Raji (cell line): ENCODE results near the gene PDE9A.

Experiments
- POLR2A ChIP-seq: IDR thresholded peaks from 2 replicates; pipeline ENCODE4 v1.6.1; 2011; ENCODE audit warnings: low read depth, low read length, control low read depth; ENCODE audit not compliant: insufficient read depth

PDE9A gene

DNA sequence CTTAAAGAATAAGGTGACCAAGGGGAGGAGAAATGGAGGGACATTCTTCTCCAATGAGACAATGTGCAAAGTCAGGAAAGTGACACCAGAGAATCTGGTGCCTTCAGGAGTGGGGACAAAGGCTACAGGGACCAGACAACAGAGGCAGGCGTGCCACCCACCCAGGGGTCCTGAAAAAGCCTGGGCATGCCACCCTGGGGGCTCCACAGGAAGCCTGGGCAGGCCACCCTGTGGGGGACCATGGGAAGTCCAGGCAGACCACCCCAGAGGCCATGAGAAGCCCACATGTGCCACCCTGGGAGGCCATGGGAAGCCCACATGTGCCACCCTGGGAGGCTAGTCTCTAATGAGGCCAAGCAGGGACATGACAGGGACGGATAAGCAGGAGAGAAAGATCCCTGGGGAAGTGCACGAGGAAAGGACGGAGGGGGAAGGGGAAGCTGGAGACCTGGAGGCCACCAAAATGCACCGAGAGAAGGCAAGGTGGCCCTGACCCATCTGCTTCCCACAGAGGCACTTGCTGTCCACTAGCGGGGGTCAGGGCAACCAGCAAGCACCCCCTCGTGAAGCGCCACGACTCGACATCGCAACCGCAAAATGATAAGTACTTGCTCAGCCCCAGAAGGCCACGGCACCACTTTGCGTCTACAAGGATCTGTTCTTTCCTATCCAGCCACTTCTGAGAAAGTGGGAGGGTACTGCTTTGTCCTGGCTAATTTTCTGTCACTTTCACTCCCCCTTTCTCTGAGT, 7.2 kb upstream of the PDE9A start:
- TF ChIP-seq POLR2A: no peak

DNA sequence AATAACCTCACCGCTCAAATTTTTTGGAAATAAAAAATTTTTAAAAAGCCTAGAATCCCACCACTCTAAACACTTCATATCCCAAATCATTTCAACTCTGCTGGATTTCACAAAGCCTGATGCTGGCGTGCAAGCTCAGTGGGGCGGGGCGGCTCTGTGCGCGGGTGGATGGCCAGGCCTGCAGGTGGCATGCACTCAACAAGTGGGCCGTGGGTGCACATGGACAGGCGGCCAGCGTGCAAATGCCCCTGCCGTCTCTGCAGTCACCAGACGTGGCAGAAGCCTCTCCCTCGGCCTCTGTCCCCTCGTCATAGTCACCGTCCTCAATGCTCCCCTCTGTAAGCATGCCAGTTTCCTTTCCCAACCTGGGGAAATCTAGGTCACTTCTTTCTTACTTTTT, 6.6 kb upstream of the PDE9A start:
- TF ChIP-seq POLR2A: no peak

DNA sequence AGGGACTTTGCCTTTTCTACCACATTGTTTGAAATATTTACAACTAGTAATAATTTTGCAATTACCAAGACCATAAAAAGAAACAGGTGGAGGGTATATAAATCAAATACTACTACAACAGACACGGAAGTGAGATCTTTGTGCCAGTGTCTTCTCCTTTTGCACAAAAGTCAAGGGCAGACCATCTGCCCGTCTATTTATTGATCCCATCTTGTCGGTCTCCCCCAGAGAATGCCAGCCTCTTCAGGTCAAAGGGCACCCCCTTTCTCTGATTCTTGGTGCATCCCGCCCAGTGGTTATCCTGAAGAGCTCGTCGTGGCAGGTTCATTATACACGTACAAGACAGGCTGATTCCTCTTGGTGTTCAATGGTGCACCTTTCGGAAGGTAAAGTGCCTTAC, 4.8 kb upstream of the PDE9A start:
- TF ChIP-seq POLR2A: no peak

DNA sequence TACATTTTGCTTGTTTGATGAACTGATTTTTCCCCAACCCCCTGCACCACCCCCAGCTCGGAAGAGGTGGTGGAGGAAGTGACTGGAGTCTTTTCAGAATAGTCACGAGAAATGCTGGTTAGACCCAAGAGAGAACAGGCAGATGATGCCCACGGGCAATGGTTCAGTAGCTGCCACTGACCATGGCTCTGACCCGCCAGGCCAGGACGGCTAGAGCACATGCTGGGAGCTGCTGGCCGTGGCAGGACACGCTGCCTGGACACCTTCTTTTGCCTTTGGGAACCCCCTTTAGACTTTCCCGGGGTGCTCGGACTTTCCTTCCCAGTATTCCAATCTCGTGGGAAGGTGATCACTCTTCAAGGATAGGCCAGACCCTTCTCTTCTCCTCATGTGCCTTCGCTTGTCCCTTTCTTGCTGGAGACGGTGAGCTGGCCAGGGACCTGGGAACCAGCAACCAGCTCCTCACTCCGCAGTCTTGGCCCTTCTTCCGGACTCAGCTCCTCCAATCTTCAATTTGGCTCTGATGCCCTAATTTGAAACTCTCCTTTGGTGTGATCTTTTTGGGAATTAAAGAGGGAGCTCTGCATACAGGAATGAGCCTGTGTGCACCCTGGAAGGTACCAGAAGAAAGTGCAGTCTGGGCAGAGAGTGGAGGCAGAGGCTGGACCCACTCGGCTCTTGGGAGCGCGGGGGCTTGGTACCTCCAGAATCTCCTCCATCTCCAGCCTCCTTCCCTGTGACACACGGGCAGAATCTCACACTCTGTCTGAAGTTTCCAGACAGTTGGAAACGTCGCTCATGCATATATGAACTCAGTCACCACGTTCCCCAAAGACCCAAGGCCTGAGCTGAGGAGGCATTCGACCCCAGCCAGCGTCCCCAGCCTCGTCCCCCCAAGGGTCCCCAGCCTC, 4.0 kb upstream of the PDE9A start:
- TF ChIP-seq POLR2A: no peak

DNA sequence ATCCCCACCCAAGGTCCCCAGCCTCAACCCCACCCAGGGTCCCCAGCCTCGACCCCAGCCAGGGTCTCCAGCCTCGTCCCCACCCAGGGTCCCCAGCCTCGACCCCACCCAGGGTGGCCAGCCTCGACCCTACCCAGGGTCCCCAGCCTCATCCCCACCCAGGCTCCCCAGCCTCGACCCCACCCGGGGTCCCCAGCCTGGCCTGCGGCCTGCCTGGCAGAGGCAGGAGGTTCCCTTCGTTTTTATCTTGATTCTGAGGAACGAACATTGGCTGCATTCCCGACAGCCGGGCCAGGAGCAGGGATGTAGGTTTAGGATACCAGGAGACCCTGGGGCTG, 3.4 kb upstream of the PDE9A start:
- no peak for TF ChIP-seq POLR2A

DNA sequence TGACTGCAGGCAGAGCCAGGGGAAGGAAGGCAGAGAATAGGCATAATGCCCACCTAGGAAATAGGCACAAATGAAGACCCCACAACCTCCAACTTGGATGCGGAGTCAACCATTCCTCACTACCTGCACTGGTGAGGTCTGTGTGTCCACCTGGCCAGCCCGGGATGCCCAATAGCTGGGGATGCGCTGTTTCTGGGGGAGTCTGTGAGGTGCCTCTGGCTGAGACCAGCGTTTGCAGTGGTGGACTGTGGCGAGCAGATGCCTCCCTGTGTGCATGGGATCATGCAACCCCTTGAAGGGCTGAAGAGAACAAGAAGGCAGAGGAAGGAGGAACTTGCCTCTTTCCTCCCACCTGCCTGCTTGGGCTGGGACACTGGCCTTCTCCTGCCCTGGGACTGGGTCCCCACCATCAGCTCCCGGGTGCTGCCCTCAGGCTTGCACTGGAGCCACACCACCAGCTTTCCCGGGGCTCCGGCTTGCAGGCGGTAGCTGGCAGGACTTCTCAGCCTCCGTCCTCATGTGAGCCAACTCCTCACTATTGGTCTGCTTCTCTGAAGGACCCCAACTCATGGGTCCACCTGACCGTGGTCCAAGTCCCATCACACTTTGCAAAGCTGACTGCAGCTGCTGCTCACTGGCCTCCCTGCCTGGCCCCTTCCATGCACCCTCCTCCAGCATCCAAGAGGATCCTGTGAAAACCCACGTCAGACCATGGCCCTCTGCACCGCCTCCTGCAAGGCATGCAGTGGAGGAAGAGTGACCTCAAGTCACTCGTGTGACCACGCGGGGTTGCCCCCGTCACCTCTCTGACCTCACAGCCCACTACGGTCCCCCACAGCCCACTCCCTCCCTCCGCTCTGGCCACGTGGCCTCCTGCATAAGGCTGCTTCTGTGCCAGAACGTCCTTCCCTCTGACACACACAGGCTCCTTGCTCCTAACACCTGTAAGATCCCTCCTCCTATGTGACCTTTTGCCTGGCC, 2.7 kb upstream of the PDE9A start:
- TF ChIP-seq POLR2A: no peak

DNA sequence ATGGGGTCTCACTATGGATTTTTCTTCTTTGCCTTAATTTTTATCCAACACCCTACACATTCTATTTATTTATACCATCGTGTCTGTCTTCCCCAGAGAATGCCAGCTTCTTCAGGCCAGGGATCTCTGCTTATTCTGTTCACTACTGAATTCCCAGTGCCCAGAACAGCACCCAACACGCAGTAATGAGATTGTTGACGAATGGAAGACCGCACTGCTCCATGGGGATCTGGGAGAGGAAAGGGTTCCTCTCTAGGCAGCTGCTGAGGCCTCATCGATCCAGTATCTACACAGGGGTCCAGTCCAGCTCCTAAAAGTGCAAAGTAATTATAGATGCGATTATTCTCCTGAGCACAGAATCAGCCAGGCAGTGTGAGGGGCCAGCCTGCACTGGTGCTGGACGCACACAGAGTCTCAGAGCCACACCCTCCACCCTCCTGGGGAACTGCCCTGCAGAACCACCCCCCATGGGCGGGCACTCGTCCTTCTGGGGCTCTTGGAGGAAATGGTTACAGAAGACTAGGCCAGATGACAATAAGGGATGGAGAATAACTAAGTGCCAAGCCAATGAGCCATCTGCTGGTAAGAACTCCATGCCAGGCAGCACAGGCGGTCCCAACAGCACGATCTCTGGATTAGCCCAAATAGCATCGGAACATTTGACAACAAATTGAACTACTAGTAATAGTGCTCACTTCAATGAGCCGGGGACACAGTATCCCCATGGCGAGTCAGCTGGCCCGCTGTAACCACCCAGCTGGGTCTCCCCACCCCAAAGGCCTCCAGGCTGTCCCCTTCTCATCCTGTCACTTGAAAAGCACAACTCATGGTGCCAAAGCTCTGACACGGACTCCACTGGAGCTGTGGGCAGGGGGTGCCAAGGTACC, 1.7 kb upstream of the PDE9A start:
- no peak for TF ChIP-seq POLR2A

DNA sequence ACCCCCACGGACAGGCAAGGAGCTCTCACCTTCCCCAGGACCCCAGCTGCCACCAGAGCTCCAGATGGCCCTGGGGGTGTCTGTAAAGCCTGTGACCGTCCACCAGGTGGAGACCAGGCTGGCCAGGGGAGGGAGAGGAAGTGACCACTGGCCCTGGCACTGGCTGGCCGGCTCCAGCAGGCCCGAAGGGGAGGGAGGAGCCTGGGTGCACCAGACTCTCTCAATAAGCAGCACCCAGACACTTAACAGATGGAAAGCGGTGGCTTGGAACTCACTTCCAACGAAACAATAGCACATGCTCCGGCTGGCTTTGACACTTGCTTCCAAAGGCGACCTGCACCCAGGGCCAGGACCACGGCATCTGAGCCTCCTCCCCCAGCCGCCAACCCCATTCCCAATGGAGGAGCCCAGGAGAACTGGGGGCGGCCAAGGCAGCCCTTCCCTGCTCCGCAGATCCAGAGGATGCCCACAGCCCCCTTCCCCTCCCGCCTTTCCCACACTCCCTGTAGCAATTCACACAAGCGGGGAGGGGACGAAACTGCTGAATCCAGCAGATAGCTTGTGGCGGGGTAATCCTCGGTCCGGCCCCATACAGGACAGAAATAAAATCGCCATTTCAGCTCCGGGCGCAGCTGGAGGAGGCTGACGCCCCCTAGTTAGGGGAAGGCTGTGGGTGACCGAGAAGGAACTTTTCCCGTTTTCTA, 742 bp upstream of the PDE9A start:
- TF ChIP-seq POLR2A: no peak

DNA sequence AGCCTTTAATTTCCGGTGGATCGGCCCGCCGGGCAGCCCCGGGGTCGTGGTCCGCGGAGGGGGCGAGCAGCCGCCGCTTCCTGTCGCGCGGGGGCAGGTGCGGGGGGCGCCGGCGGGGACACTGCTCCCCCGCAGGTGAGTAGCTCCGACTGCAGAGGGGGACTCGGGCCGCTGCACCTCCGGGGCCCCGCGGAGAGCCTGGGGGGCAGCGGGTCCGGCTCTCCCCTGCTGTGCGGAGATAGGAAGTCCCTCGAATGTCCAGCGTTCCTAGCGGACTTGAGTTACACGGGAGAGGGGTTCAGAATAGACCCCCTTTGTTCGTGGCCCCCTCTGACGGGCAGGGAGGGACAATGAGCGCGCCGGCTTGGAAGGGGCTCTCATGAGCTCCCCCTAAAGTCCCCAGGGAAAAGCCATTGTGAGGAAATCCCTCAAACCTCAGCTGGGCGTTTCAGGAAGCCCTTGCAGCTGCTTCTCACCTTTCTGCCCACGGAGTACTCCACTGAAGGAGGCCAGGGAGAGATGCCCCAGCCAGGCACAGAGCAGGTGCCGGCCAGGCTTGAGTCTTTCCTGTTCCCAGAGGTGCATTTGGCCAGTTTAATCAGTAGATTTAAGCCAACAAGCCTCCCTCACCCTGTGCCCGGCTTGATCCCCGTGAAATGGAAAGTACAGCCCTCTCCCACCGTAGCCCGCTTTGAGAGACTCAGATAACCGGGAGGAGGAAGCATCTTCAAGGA, 925 bp downstream of the PDE9A start:
- no peak for TF ChIP-seq POLR2A

DNA sequence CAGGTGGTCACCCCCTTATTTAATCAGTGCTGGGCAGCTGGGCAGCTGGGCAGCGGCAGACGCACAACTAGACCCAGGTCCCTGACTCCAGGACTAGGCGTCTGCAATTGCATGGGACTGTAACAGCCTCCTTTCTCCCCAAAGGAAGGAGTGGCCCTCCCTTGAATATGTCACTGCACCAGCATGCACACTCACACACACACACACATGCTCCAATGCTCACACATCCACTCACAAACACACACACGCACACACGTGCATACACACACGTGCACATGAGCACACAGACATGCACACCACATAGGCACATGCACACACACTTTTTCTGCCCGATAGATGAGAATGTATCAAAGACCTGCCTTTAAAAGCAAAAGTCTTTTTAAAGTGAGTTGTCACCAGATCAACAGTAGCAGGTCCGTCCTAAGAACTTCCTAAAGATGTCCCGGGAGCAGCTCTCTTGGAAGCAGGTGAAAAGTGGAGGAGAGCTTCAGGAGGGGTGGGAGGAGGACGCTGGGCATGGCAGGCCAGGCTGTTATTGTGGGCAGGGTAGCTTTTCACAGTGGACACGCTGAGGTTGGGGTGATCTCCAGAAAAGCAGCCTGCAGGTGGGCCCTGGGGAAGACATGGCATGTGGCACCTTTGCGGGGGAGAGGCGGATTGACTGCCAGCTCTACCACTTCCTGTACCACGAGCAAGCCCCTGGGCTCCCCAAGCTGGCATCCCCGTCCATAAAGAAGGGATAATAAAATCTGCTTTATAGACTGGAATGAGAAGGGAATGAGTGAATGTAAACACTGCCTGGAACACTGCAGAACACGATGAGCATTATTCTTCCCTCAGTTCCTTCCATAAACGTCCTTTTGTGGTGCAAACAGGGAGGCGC, 1.7 kb downstream of the PDE9A start:
- TF ChIP-seq POLR2A: no peak

DNA sequence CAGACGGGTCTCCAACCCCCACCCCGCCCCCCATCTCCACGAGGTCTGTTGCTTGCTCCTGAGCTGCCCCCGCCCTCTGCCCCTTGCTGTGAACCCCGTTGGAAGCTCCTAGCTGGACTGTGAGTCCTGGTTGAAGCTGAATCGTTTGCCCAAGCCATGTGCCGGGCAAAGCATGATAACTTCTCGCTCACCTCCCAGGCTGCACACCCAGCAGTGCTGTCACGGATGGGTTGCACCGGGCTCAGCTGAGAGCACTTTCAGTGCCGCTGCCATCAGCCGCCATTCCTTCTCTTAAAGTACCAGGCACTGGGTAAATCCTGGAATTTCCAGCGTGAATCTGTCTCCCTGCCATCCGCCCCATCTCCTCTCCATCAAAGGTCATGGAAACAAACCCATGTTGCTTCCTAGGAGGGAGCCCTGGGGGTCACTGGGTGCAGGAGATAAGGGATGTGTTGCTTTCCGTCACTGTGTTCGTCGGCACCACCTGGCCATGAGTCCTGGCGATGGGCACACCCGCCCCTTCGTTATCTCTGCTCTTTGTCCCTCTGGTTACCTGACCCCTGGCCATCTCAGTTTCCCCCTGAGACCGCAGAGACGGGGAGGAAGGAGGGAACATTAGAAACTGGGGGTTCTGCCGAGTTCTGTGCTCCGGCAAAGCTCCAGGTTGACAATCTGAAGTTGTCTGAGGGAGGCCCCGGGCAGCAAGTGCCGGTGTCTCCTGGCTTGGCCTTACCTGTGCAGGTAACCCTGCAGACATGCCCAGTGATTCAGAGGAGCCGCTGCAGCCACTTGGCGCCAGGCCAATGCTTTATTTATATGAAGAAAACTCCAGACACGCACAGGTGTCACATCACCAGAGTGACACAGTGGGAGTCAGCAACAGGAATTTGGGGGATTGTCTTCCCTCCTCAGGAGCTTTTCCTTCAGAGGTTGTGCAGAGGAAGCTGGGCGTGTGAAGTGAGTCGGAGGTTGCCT, 2.7 kb downstream of the PDE9A start:
- TF ChIP-seq POLR2A: no peak
